GM12801 (cell line): ENCODE results near the gene ATP5ME.

Source experiments
- TF ChIP-seq, protein P1 (sequence below): IDR thresholded peaks from one replicate; pipeline ENCODE4 v1.5.1; 2011; ENCODE audit warnings: control low read depth; ENCODE audit not compliant: insufficient read length; ENCODE audit errors: extremely low read depth

Gene ATP5ME

GRCh38 chr4:659851-660250 is 14.2 kb downstream of the ATP5ME start:
- TF ChIP-seq, protein P1, sequence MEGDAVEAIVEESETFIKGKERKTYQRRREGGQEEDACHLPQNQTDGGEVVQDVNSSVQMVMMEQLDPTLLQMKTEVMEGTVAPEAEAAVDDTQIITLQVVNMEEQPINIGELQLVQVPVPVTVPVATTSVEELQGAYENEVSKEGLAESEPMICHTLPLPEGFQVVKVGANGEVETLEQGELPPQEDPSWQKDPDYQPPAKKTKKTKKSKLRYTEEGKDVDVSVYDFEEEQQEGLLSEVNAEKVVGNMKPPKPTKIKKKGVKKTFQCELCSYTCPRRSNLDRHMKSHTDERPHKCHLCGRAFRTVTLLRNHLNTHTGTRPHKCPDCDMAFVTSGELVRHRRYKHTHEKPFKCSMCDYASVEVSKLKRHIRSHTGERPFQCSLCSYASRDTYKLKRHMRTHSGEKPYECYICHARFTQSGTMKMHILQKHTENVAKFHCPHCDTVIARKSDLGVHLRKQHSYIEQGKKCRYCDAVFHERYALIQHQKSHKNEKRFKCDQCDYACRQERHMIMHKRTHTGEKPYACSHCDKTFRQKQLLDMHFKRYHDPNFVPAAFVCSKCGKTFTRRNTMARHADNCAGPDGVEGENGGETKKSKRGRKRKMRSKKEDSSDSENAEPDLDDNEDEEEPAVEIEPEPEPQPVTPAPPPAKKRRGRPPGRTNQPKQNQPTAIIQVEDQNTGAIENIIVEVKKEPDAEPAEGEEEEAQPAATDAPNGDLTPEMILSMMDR, result no peak

DNA sequence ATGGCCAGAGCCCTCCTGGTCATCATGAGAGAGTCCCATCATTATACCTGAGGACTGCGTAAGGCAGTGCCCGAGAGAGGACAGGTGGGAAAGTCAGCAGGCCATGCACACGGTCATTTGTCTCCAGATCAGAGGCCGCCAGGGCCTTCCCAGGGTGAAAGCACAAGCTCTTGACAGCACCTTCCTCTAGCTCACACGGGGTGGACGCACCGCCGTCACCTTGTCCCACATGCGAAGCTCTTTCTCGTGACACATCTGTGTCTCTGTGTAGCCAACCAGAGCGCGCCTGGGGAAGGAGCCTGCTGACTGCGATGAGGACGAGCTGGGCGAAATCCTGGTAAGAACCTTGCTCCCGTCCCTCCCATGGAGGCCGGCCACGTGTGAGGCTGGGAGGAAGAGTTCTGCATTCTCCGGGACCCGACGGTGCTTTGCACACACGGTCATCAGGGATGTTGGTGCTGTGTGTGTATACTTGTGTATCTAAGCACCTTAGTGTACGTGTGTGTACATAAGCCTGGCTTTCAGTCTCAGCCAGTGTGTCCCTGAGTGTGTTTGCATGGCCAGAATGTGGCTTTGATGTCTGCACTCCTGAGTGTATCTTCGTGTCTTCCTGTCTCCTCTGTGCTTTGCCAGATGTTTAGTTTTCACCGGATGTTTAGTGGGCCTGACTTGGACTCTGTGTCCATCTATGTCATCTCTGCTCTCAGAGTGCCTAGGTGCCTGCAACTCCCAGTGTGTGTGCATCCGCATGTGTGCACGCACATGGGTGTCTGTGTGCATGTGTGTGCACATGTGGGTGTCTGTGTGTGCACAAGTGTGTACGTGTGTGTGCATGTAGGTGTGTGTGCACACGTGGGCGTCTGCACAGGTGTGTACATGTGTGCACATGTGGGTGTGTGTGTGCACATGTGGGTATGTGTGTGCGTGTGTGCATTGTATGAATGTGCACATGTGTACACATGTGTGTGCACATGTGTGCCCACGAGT is 15.1 kb downstream of the ATP5ME start:
- TF ChIP-seq, protein P1, result no peak

DNA sequence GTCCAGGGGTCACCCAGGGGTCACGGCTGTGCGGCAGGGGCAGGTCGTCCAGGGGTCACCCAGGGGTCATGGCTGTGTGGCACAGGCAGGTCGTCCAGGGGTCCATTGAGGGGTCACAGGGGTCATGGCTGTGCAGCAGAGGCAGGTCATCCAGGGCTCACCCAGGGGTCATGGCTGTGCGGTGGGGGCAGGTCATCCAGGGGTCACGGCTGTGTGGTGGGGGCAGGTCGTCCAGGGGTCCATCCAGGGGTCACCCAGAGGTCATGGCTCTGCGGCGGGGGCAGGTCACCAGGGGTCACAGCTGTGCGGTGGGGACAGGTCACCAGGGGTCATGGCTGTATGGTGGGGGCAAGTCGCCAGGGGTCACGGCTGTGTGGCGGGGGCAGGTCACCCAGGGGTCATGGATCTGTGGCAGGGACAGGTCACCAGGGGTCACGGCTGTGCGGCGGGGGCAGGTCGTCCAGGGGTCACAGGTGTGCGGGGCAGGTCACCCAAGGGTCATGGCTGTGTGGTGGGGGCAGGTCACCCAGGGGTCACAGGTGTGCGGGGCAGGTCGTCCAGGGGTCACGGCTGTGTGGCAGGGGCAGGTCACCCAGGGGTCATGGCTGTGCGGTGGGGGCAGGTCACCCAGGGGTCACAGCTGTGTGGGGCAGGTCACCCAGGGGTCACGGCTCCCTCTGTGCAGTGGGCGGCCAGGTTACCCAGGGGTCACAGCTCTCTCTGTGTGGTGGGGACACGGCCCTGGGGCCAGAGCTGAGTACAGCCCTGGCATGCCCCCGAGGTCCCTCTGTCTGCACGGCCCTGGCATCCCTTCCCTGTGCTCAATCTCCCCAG is 16.0 kb downstream of the ATP5ME start:
- TF ChIP-seq, protein P1, result no peak

- TF ChIP-seq, protein P1, result no peak
Observed at GRCh38 chr4:657338-657833, 16.7 kb downstream of the ATP5ME start.

DNA sequence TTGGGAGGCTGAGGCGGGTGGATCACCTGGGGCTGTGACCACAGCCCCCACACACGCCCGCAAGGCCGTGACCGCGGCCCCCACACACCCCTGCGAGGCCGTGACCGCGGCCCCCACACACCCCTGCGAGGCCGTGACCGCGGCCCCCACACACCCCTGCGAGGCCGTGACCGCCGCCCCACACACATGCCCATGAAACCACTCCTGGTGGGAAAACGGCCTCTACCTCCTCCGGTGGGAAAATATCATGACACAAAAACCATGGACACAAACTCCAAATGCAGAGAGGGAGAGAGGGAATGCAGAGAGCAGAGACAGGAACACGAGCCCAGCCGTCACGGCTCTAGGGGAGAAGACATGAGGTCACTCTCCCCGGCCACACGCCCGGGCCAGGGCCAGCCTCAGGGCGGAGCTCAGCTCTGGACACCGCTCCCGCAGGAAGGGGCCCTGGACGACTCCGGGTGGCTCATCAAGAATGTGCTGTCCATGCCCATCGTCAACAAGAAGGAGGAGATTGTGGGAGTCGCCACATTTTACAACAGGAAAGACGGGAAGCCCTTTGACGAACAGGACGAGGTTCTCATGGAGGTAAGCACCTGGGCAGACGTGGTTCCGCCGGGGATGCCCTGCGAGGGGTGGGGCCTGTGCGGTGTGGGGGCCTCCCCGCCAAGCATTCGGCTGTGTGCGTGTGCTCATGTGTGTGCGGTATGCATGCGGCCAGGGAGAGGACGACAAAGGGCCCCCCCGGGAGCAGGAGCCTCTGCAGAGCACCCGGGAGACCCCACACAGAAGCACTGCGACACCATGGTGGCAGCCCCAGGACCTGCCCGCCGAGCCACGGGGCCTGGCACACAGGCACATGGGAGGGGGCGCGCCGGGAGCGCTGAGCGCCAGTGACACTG is 17.4 kb downstream of the ATP5ME start:
- TF ChIP-seq, protein P1, result no peak

DNA sequence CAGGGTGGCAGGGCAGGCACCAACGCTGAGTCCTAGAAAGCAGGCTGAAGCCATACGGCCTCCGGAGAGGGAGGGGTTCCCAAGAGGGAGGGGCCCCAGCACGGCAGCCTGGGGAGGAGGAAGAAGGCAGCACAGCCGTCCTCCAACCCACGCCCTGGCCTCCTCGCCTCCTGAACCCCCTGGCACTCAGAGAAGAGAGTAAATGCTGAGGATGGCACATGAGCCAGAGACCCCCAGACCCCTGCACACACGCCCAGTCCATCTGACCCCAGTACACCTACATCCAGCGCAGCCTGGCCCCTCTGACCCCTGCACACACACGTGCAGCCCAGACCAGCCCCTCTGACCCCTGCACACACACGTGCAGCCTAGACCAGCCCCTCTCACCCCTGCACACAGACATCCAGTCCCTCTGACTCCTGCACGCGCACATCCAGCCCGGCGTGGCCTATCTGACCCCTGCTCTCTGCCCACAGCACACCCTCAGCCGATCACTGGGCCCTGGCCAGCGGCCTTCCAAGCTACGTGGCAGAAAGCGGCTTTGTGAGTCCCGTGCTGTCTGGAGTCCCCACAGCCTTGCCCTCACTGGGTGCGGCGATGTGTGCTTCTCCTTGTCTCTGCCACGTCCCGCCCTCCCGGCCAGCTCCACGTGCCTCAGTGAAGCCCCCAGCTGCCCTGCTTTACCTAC is 18.5 kb downstream of the ATP5ME start:
- TF ChIP-seq, protein P1, result no peak
